Stimulated activated CD8-positive, alpha-beta memory T cell treated with anti-CD3 and anti-CD28 coated beads, Interleukin-15, amount 100 ng/mL, for 24 hours (primary cell): ENCODE measurements around the gene GPR162.

Experiments
- DNase-seq: peaks from one replicate; pipeline ENCODE4 v3.0.0-alpha.2; 2020; ENCODE audit warnings: low read depth

The GPR162 gene

GRCh38 chr12:6823182-6824084 lies 1.8 kb downstream of the GPR162 start:
- no peak for DNase-seq

GRCh38 chr12:6824085-6824775 lies 2.6 kb downstream of the GPR162 start:
- DNase-seq = no peak

GRCh38 chr12:6824901-6825381 lies 3.3 kb downstream of the GPR162 start:
- DNase-seq = no peak

- DNase-seq = peak; percentile 63
Measured at GRCh38 chr12:6825398-6826124, 3.9 kb downstream of the GPR162 start.

GRCh38 chr12:6826125-6826733 lies 4.6 kb downstream of the GPR162 start:
- no peak for DNase-seq

GRCh38 chr12:6826734-6827436 lies 5.3 kb downstream of the GPR162 start:
- no peak for DNase-seq

GRCh38 chr12:6827437-6827911 lies 5.9 kb downstream of the GPR162 start:
- DNase-seq = no peak

- DNase-seq = no peak
Measured at GRCh38 chr12:6827982-6828780, 6.6 kb downstream of the GPR162 start, which contains the start of gene P3H3. TSS of gene P3H3 (plus strand) at chr12:6828407. CDS start at chr12:6828441, 34 bp downstream.

- no peak for DNase-seq
Measured at GRCh38 chr12:6828781-6829535, 7.3 kb downstream of the GPR162 start.

GRCh38 chr12:6829536-6830220 lies 8.1 kb downstream of the GPR162 start:
- no peak for DNase-seq

GRCh38 chr12:6830286-6830890 lies 8.8 kb downstream of the GPR162 start:
- no peak for DNase-seq

GRCh38 chr12:6830999-6831398 lies 9.4 kb downstream of the GPR162 start:
- DNase-seq = no peak

GRCh38 chr12:6831450-6831995 lies 9.9 kb downstream of the GPR162 start:
- no peak for DNase-seq

- DNase-seq = no peak
Measured at GRCh38 chr12:6832125-6832524, 10.5 kb downstream of the GPR162 start.

- DNase-seq = no peak
Measured at GRCh38 chr12:6833189-6833890, 11.7 kb downstream of the GPR162 start.

- DNase-seq = no peak
Measured at GRCh38 chr12:6834254-6834653, 12.6 kb downstream of the GPR162 start.

GRCh38 chr12:6834873-6835272 lies 13.3 kb downstream of the GPR162 start:
- no peak for DNase-seq

GRCh38 chr12:6836851-6837250 lies 15.2 kb downstream of the GPR162 start:
- DNase-seq = no peak
